CD4-positive, alpha-beta T cell treated with Interleukin-12 subunit alpha and Interleukin-12 subunit beta, for 1 hour (primary cell): ENCODE measurements around the gene BCAS3.
"Not testable (repeated sequence)": the region's sequence is repeated elsewhere in the genome, so short reads cannot be mapped to it uniquely, and the experiment has no call there.

Experiments
- DNase-seq: peaks from one replicate; pipeline ENCODE4 v3.0.0-alpha.2; 2020

The BCAS3 gene

GRCh38 chr17:61017317-61018006 is 339.8 kb downstream of the BCAS3 start:
- no peak for DNase-seq

GRCh38 chr17:61018938-61019337 is 341.3 kb downstream of the BCAS3 start:
- DNase-seq = no peak

GRCh38 chr17:61023996-61024395 is 346.3 kb downstream of the BCAS3 start:
- DNase-seq = no peak

- no peak for DNase-seq
These were observed 349.2 kb downstream of the BCAS3 start for GRCh38 chr17:61026818-61027217.

GRCh38 chr17:61029181-61029580 is 351.5 kb downstream of the BCAS3 start:
- no peak for DNase-seq

GRCh38 chr17:61040666-61041065 is 363.0 kb downstream of the BCAS3 start:
- DNase-seq = no peak

GRCh38 chr17:61042348-61042747 is 364.7 kb downstream of the BCAS3 start:
- not testable (repeated sequence) for DNase-seq

- DNase-seq = no peak
These were observed 369.9 kb downstream of the BCAS3 start for GRCh38 chr17:61047515-61047914.

- DNase-seq = no peak
These were observed 370.9 kb downstream of the BCAS3 start for GRCh38 chr17:61048376-61049106.

GRCh38 chr17:61053469-61053868 is 375.8 kb downstream of the BCAS3 start:
- no peak for DNase-seq

GRCh38 chr17:61054436-61054835 is 376.8 kb downstream of the BCAS3 start:
- DNase-seq = no peak

- DNase-seq = no peak
These were observed 379.6 kb downstream of the BCAS3 start for GRCh38 chr17:61057257-61057656.

GRCh38 chr17:61058066-61058465 is 380.4 kb downstream of the BCAS3 start:
- no peak for DNase-seq

GRCh38 chr17:61063528-61063927 is 385.9 kb downstream of the BCAS3 start:
- no peak for DNase-seq

GRCh38 chr17:61064087-61064951 is 386.7 kb downstream of the BCAS3 start:
- DNase-seq = no peak

- DNase-seq = no peak
These were observed 387.7 kb downstream of the BCAS3 start for GRCh38 chr17:61065263-61065773.

- no peak for DNase-seq
These were observed 388.4 kb downstream of the BCAS3 start for GRCh38 chr17:61066062-61066461.

- DNase-seq = no peak
These were observed 393.0 kb downstream of the BCAS3 start for GRCh38 chr17:61070649-61071048.

- no peak for DNase-seq
These were observed 395.0 kb downstream of the BCAS3 start for GRCh38 chr17:61072648-61073047.

- DNase-seq = no peak
These were observed 395.5 kb downstream of the BCAS3 start for GRCh38 chr17:61073131-61073530.

GRCh38 chr17:61073799-61074513 is 396.3 kb downstream of the BCAS3 start:
- DNase-seq = no peak

- no peak for DNase-seq
These were observed 398.3 kb downstream of the BCAS3 start for GRCh38 chr17:61075988-61076387.

GRCh38 chr17:61076621-61077031 is 399.0 kb downstream of the BCAS3 start:
- DNase-seq = no peak
